Neural progenitor cell (in vitro differentiated cells): Measurements from ENCODE around the gene ABLIM2.

Experiments
- EZH2phosphoT487 ChIP-seq: fragments of 200-600 bp; sonication (generic); IDR thresholded peaks from 2 replicates; pipeline ENCODE4 v1.6.1; 2017; ENCODE audit warnings: antibody characterized with exemption
- TF ChIP-seq, protein P1 (sequence below): fragments of 200-600 bp; sonication (generic); IDR thresholded peaks from 2 replicates; pipeline ENCODE4 v1.5.1; 2017; ENCODE audit warnings: antibody characterized with exemption, mild to moderate bottlenecking

DNA sequence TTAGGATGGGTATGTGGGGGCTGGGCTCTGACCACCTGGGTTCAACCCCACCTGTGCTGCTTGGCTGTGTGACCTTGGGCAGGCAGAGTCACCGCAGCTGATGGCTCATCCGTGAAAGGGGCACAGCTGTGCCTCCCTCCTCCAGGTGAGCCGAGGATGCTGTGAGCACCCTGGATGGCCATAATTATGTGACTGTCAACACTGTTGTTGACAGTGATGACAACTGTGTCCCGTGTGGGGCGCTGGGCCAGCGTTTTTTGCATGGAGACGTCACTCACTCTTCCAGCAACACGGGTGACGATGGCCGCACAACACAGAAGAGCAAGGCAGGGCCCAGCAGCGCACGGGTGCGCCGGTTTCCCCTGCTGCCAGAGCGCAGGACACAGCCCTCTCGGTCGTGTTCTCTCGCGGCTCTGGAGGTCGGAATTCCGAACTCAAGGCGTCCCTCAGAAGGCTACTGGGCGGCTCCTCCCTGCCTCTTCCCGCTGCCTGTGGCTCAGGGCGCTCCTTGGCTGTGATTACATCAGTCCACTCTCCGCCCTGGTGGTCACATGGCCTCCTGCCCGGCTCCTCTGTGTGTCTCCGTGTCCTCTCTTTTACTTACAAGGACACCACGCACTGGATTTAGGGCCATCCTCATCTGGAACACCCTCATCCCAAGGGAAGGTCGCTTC lies 41.8 kb upstream of the ABLIM2 start:
- TF ChIP-seq, protein P1, sequence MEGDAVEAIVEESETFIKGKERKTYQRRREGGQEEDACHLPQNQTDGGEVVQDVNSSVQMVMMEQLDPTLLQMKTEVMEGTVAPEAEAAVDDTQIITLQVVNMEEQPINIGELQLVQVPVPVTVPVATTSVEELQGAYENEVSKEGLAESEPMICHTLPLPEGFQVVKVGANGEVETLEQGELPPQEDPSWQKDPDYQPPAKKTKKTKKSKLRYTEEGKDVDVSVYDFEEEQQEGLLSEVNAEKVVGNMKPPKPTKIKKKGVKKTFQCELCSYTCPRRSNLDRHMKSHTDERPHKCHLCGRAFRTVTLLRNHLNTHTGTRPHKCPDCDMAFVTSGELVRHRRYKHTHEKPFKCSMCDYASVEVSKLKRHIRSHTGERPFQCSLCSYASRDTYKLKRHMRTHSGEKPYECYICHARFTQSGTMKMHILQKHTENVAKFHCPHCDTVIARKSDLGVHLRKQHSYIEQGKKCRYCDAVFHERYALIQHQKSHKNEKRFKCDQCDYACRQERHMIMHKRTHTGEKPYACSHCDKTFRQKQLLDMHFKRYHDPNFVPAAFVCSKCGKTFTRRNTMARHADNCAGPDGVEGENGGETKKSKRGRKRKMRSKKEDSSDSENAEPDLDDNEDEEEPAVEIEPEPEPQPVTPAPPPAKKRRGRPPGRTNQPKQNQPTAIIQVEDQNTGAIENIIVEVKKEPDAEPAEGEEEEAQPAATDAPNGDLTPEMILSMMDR, result no peak
- no peak for TF ChIP-seq EZH2phosphoT487
